Measurements from ENCODE around the gene MRPL24.

Gene MRPL24

DNA sequence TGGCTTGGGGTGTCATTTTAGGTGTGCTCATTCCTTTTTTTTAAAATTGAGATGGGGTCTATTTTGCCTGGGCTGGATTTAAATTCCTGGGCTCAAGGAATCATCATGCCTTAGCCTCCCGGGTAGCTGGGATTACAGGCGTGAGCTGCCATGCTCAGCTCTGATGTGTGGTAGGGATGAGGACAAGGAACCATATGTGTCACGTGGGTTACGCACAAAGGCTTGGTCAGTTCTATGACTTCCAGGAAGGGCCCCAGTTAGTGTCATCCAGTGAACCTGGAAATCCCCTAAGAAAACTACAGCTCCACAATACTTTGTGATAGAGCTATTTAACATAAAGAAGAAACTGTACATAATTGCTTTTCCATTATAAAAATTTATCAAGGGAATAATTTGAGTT is 19.4 kb downstream of the MRPL24 start:
- TF ChIP-seq EZH2phosphoT487 (IDR thresholded peaks at IDR 0.05; ENCODE audit: low read length) (no peak), EZH2 (optimal IDR thresholded peaks at IDR 0.05; ENCODE audit: low read depth, low read length) (no peak)
- TF ChIP-seq, protein P1, sequence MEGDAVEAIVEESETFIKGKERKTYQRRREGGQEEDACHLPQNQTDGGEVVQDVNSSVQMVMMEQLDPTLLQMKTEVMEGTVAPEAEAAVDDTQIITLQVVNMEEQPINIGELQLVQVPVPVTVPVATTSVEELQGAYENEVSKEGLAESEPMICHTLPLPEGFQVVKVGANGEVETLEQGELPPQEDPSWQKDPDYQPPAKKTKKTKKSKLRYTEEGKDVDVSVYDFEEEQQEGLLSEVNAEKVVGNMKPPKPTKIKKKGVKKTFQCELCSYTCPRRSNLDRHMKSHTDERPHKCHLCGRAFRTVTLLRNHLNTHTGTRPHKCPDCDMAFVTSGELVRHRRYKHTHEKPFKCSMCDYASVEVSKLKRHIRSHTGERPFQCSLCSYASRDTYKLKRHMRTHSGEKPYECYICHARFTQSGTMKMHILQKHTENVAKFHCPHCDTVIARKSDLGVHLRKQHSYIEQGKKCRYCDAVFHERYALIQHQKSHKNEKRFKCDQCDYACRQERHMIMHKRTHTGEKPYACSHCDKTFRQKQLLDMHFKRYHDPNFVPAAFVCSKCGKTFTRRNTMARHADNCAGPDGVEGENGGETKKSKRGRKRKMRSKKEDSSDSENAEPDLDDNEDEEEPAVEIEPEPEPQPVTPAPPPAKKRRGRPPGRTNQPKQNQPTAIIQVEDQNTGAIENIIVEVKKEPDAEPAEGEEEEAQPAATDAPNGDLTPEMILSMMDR (IDR thresholded peaks at IDR 0.05; ENCODE audit: low read length) = no peak
- H3K4me2 ChIP-seq (ENCODE audit: low read depth, low read length) = no peak overlapping the region
- H3K9me3 ChIP-seq (replicated peaks; ENCODE audit: insufficient read depth, low read length) = no peaks in the 10 kb centered on the region
- DNase-seq = no peak
- H3K9ac ChIP-seq (ENCODE audit: low read length) = no peak overlapping the region
- no peaks in the 10 kb centered on the region for H3K9me2 ChIP-seq (replicated peaks; ENCODE audit: insufficient read depth, low read length)
- no peak overlapping the region for H3K27ac ChIP-seq (ENCODE audit: low read length)
- H3K27me3 ChIP-seq (replicated peaks; ENCODE audit: insufficient read depth, low read length) = no peaks in the 10 kb centered on the region
- no peak overlapping the region for H3K4me3 ChIP-seq (ENCODE audit: low read length)
- H4K20me1 ChIP-seq (ENCODE audit: insufficient read depth, low read length) = peaks cover 21% of the 10 kb centered on the region
- peaks cover 24% of the 10 kb centered on the region for H3K36me3 ChIP-seq (replicated peaks; ENCODE audit: insufficient read depth, low read length)
- H2AFZ ChIP-seq (ENCODE audit: low read length) = no peak overlapping the region
- peaks cover 8% of the 10 kb centered on the region for H3K4me1 ChIP-seq (ENCODE audit: low read length)
- H3F3A ChIP-seq (ENCODE audit: insufficient read depth, low read length) = peaks cover 21% of the 10 kb centered on the region
- peaks cover 53% of the 10 kb centered on the region for H3K79me2 ChIP-seq (ENCODE audit: low read length)

DNA sequence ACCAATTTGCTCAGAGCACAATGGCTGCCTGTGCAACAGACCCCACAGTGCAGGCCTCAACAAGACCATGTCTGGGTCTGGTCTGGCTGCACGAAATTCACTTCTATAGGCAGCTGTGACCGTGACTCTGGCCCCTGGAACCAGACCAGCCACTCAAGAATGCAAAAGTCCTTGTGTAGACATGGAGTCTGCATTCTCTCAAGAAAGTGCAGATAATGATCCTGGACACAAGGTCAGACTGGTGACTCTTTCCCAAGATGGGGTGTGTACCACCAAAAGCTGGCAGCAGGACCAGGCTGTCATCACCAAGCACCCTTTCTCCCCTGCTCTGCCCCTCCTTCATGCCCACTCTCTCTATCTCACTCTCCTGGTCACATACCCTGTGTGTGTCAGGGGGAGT is 19.8 kb downstream of the MRPL24 start:
- Histone ChIP-seq H3K27ac (ENCODE audit: low read length) (no peak overlapping the region), H3K4me1 (ENCODE audit: low read length) (peaks cover 8% of the 10 kb centered on the region), H3F3A (ENCODE audit: insufficient read depth, low read length) (peaks cover 17% of the 10 kb centered on the region), H3K4me3 (ENCODE audit: low read length) (no peak overlapping the region), H3K9ac (ENCODE audit: low read length) (no peak overlapping the region), H3K9me2 (replicated peaks; ENCODE audit: insufficient read depth, low read length) (no peaks in the 10 kb centered on the region), H3K27me3 (replicated peaks; ENCODE audit: insufficient read depth, low read length) (no peaks in the 10 kb centered on the region), H4K20me1 (ENCODE audit: insufficient read depth, low read length) (peaks cover 21% of the 10 kb centered on the region), H2AFZ (ENCODE audit: low read length) (no peak overlapping the region), H3K79me2 (ENCODE audit: low read length) (peaks cover 49% of the 10 kb centered on the region), H3K36me3 (replicated peaks; ENCODE audit: insufficient read depth, low read length) (peaks cover 24% of the 10 kb centered on the region), H3K9me3 (replicated peaks; ENCODE audit: insufficient read depth, low read length) (no peaks in the 10 kb centered on the region), H3K4me2 (ENCODE audit: low read depth, low read length) (no peak overlapping the region)
- no peak for DNase-seq
- no peak for TF ChIP-seq EZH2phosphoT487 (IDR thresholded peaks at IDR 0.05; ENCODE audit: low read length)
- TF ChIP-seq, protein P1 (IDR thresholded peaks at IDR 0.05; ENCODE audit: low read length) = no peak
- no peak for TF ChIP-seq EZH2 (optimal IDR thresholded peaks at IDR 0.05; ENCODE audit: low read depth, low read length)

- Histone ChIP-seq H3K4me2 (ENCODE audit: low read depth, low read length) (no peak overlapping the region), H3K9me2 (replicated peaks; ENCODE audit: insufficient read depth, low read length) (no peaks in the 10 kb centered on the region), H3K27me3 (replicated peaks; ENCODE audit: insufficient read depth, low read length) (no peaks in the 10 kb centered on the region), H3K4me3 (ENCODE audit: low read length) (no peak overlapping the region), H3K9ac (ENCODE audit: low read length) (no peak overlapping the region), H3K27ac (ENCODE audit: low read length) (no peak overlapping the region), H4K20me1 (ENCODE audit: insufficient read depth, low read length) (no peaks in the 10 kb centered on the region), H3F3A (ENCODE audit: insufficient read depth, low read length) (0 out of 2 replicates have a peak, but pooled peaks cover 11% of the 10 kb centered on the region), H3K36me3 (replicated peaks; ENCODE audit: insufficient read depth, low read length) (peaks cover 5% of the 10 kb centered on the region; the same call in 1 of the 2 replicates), H3K79me2 (ENCODE audit: low read length) (peaks cover 13% of the 10 kb centered on the region), H3K9me3 (replicated peaks; ENCODE audit: insufficient read depth, low read length) (no peaks in the 10 kb centered on the region), H2AFZ (ENCODE audit: low read length) (no peak overlapping the region), H3K4me1 (ENCODE audit: low read length) (no peaks in the 10 kb centered on the region)
- no peak for TF ChIP-seq EZH2 (optimal IDR thresholded peaks at IDR 0.05; ENCODE audit: low read depth, low read length)
- TF ChIP-seq EZH2phosphoT487 (IDR thresholded peaks at IDR 0.05; ENCODE audit: low read length) = no peak
- TF ChIP-seq, protein P1 (IDR thresholded peaks at IDR 0.05; ENCODE audit: low read length) = no peak
- DNase-seq = no peak
Observed at GRCh38 chr1:156717351-156717750, 23.5 kb downstream of the MRPL24 start.

Data from MM.1S (cell line).